Measurements from ENCODE around the gene CDC42BPB.

- TF ChIP-seq CTCF (IDR thresholded peaks at IDR 0.05) (no peak), POLR2AphosphoS5 (IDR thresholded peaks at IDR 0.05; ENCODE audit: insufficient read depth in 1 of 2, low read depth in 1 of 2) (no peak)
Measured at GRCh38 chr14:102970496-102970895, 86.9 kb downstream of the CDC42BPB start.

Measured in vagina (tissue), 2 donors.